GM12878 (cell line): ENCODE data around the gene RAB15. TPM values are rescaled to one million over a fixed set of nuclear protein-coding genes. Genes with fewer than 3 reads are reported as not detected.

Experiments used
- ATAC-seq: fragments of 200-7000 bp; cut with Tn5 transposase; 3 replicates; pipeline ENCODE4 v1.9.1; 2020; ENCODE audit warnings: mild to moderate bottlenecking, moderate library complexity
- BruUV-seq: library from RNA; stranded (reverse); fragments of 400-500 nt; replicated peaks from 2 replicates; lab custom pipeline; 2021; lab: Mats Ljungman, UMichigan
- CTCF ChIA-PET: fragments of 300-600 bp; sonication (Branson Sonifier 250); formaldehyde crosslinking; extraction: SDS; loops from one replicate; lab custom pipeline; 2021; ENCODE audit warnings: inconsistent platforms; lab: Yijun Ruan, JAX
- POLR2A ChIA-PET: fragments of 350-600 bp; formaldehyde crosslinking; extraction: SDS; loops from one replicate; lab custom pipeline; 2021; ENCODE audit warnings: inconsistent platforms; lab: Charles Lee
- RAD21 ChIA-PET: fragments of 300-600 bp; sonication (Branson Sonifier 250); formaldehyde crosslinking; loops from one replicate; lab custom pipeline; 2023; ENCODE audit warnings: antibody characterized with exemption; ENCODE audit not compliant: unreplicated experiment; lab: Charles Lee
- SMC1A ChIA-PET: fragments of 300-600 bp; sonication (Branson Sonifier 250); formaldehyde crosslinking; loops from one replicate; lab custom pipeline; 2023; ENCODE audit not compliant: unreplicated experiment, uncharacterized antibody; lab: Charles Lee
- DNase-seq: peaks from one replicate; pipeline ENCODE4 v3.0.0-alpha.2; 2011; ENCODE audit warnings: low read depth, low spot score
- FAIRE-seq: peaks from 3 replicates; lab custom pipeline; 2011; peaks lifted over from hg19 to GRCh38; lab: Jason Lieb, UNC
- H2AFZ ChIP-seq: 2 replicates; pipeline ENCODE4 v1.6.0; 2011; ENCODE audit warnings: low read depth, low read length, control low read depth; ENCODE audit not compliant: control insufficient read depth
- H3K27ac ChIP-seq: 2 replicates; pipeline ENCODE4 v1.5.1; 2011; ENCODE audit warnings: control low read depth; ENCODE audit not compliant: control insufficient read depth, insufficient read depth
- H3K27me3 ChIP-seq, 2 experiments: replicated peaks in 1 of 2; 2 replicates each; pipeline versions ENCODE4 v1.6.0 to v1.6.1; 2011; ENCODE audit warnings: low read length in 1 of 2; ENCODE audit not compliant: control insufficient read depth in 2 of 2, insufficient read depth in 2 of 2
- H3K36me3 ChIP-seq, 2 experiments: 2 replicates each; pipeline ENCODE4 v1.5.1; 2011; ENCODE audit warnings: low read length in 1 of 2; ENCODE audit not compliant: control insufficient read depth in 2 of 2, insufficient read depth in 2 of 2
- H3K4me1 ChIP-seq: 2 replicates; pipeline ENCODE4 v1.6.1; 2011; ENCODE audit warnings: mild to moderate bottlenecking, low read length, moderate library complexity, mixed read lengths; ENCODE audit not compliant: control insufficient read depth, insufficient read depth
- H3K4me2 ChIP-seq: 2 replicates; pipeline ENCODE4 v1.6.0; 2011; ENCODE audit warnings: control low read depth; ENCODE audit not compliant: control insufficient read depth, insufficient read depth
- H3K4me3 ChIP-seq: fragments of 200-600 bp; sonication (generic); 2 replicates; pipeline ENCODE4 v1.5.1; 2016
- H3K79me2 ChIP-seq: 2 replicates; pipeline ENCODE4 v1.6.0; 2011; ENCODE audit warnings: low read length; ENCODE audit not compliant: control insufficient read depth, insufficient read depth
- H3K9ac ChIP-seq: 2 replicates; pipeline ENCODE4 v1.8.0; 2011; ENCODE audit warnings: low read length, control low read depth, mixed read lengths; ENCODE audit not compliant: control insufficient read depth, insufficient read depth
- H3K9me3 ChIP-seq: replicated peaks from 3 replicates; pipeline ENCODE4 v1.5.1; 2011; ENCODE audit warnings: mild to moderate bottlenecking, low read length; ENCODE audit not compliant: control insufficient read depth, insufficient read depth
- H4K20me1 ChIP-seq: 2 replicates; pipeline ENCODE4 v1.6.0; 2011; ENCODE audit not compliant: control insufficient read depth, insufficient read depth
- CBFB ChIP-seq: IDR thresholded peaks from 2 replicates; pipeline ENCODE4 v1.6.1; 2016; ENCODE audit warnings: antibody characterized with exemption, low read depth
- CBX5 ChIP-seq: sonication (generic); IDR thresholded peaks from 2 replicates; pipeline ENCODE4 v1.6.1; 2016; ENCODE audit warnings: low read depth, moderate library complexity, mild to moderate bottlenecking, inconsistent platforms
- CHD1 ChIP-seq: IDR thresholded peaks from 2 replicates; pipeline ENCODE4 v1.6.1; 2012; ENCODE audit warnings: low read depth, low read length, improper control_type of control experiment
- CHD4 ChIP-seq: fragments of 200-600 bp; sonication (generic); IDR thresholded peaks from 2 replicates; pipeline ENCODE4 v1.6.1; 2016; ENCODE audit warnings: mild to moderate bottlenecking
- CUX1 ChIP-seq: IDR thresholded peaks from 2 replicates; pipeline ENCODE4 v1.6.1; 2012; ENCODE audit warnings: improper control_type of control experiment, low read depth, low read length; ENCODE audit not compliant: insufficient replicate concordance
- KAT2A ChIP-seq: conservative IDR thresholded peaks from 2 replicates; pipeline ENCODE4 v1.6.1; 2011; ENCODE audit warnings: low read depth, low read length; ENCODE audit not compliant: control insufficient read depth
- MXI1 ChIP-seq: fragments of 150-350 bp; IDR thresholded peaks from 2 replicates; pipeline ENCODE4 v1.6.1; 2011; ENCODE audit warnings: low read depth, mild to moderate bottlenecking, inconsistent platforms, low read length, improper control_type of control experiment
- MYC ChIP-seq: IDR thresholded peaks from 2 replicates; pipeline ENCODE4 v1.6.1; 2011; ENCODE audit warnings: mild to moderate bottlenecking, low read length, moderate library complexity, inconsistent platforms; ENCODE audit not compliant: insufficient read depth, insufficient replicate concordance, insufficient read length, severe bottlenecking
- NKRF ChIP-seq: fragments of 450-650 bp; conservative IDR thresholded peaks from 2 replicates; pipeline ENCODE4 v1.6.1; 2017; ENCODE audit warnings: mild to moderate bottlenecking, moderate library complexity
- PKNOX1 ChIP-seq: fragments of 450-650 bp; IDR thresholded peaks from 2 replicates; pipeline ENCODE4 v1.6.1; 2016; ENCODE audit warnings: mild to moderate bottlenecking
- RFX5 ChIP-seq: IDR thresholded peaks from 2 replicates; pipeline ENCODE4 v1.6.1; 2011; ENCODE audit warnings: low read depth, low read length, improper control_type of control experiment
- SUPT20H ChIP-seq: IDR thresholded peaks from 2 replicates; pipeline ENCODE4 v1.6.1; 2011; ENCODE audit warnings: low read depth, mild to moderate bottlenecking, low read length, moderate library complexity, borderline replicate concordance; ENCODE audit not compliant: control insufficient read depth
- WRNIP1 ChIP-seq: IDR thresholded peaks from 2 replicates; pipeline ENCODE4 v1.6.1; 2011; ENCODE audit warnings: low read depth, low read length, improper control_type of control experiment, borderline replicate concordance
- YBX1 ChIP-seq: fragments of 450-650 bp; IDR thresholded peaks from 2 replicates; pipeline ENCODE4 v1.6.1; 2016; ENCODE audit warnings: antibody characterized with exemption
- ZBED1 ChIP-seq: IDR thresholded peaks from 2 replicates; pipeline ENCODE4 v1.6.1; 2016; ENCODE audit warnings: borderline replicate concordance
- ZSCAN29 ChIP-seq: fragments of 450-650 bp; IDR thresholded peaks from 2 replicates; pipeline ENCODE4 v1.6.1; 2017; ENCODE audit warnings: mild to moderate bottlenecking, moderate library complexity
- WGBS: methylation state at CpG from one replicate; pipeline ENCODE4 v1.1.6; 2016; ENCODE audit warnings: low lambda C conversion rate; ENCODE audit not compliant: insufficient replicate concordance, insufficient coverage; ENCODE audit errors: missing lambda C conversion rate; 5-methylcytosine and 5-hydroxymethylcytosine counted together
- in situ Hi-C: fragments of 300-500 bp; cut with MboI; formaldehyde crosslinking; loops from 9 replicates; pipeline ENCODE4 v1.14.3; 2018; ENCODE audit warnings: mixed read lengths
- intact Hi-C: fragments of 100-400 bp; cut with micrococcal nuclease; formaldehyde crosslinking; loops from one replicate; pipeline ENCODE4 v1.14.2; 2022; ENCODE audit not compliant: unreplicated experiment
- polyA plus RNA-seq, 11 experiments: library from polyadenylated mRNA; depleted of rRNA in 4 of 11; unstranded in 6 of 11; stranded (reverse) in 5 of 11; fragments of >200 nt; fragmentation: Nextera tagmentation in 4 of 11; fragmentation: Illumina TruSeq in 1 of 11; extraction: Ambion mirVana in 4 of 11; extraction: Trizol in 1 of 11; gene quantifications; 1 replicate in 1 of 11; 2 replicates in 10 of 11; pipeline versions ENCODE4 v1.2.1 to v1.2.3, GENCODE V29; 2011 to 2016; ENCODE audit warnings: inconsistent platforms in 2 of 11, missing spikeins in 2 of 11, low read depth in 1 of 11
- total RNA-seq, 4 experiments: library from RNA; depleted of rRNA in 3 of 4; stranded (reverse); fragments of >200 nt in 3 of 4; fragmentation: Illumina TruSeq in 1 of 4; extraction: Trizol in 1 of 4; gene quantifications; 2 replicates each; pipeline versions ENCODE4 v1.2.1 to v1.2.3, GENCODE V29; 2013 to 2021

RAB15 gene
- total and polyA plus RNA-seq, 10 of the 15 experiments (the other 5 are each of a cell fraction or from before 2014, with no cell fraction given), result 0.32 to 3.9 (median 2.1) TPM

GRCh38 chr14:64974563-64974962, 2.4 kb upstream of the RAB15 start (continued):
- no peak for TF ChIP-seq CUX1

GRCh38 chr14:64973826-64974225, 1.7 kb upstream of the RAB15 start:
- Histone ChIP-seq H3K27ac (no peak overlapping the region), H3K4me3 (no peak overlapping the region), H3K36me3 (no peaks in the 10 kb centered on the region), H3K27me3 (peaks cover 2 to 7% of the 10 kb centered on the region in 2 experiments), H2AFZ (no peak overlapping the region), H3K9me3 (no peaks in the 10 kb centered on the region), H3K4me1 (no peaks in the 10 kb centered on the region), H3K79me2 (no peaks in the 10 kb centered on the region), H3K9ac (no peak overlapping the region), H4K20me1 (no peaks in the 10 kb centered on the region), H3K4me2 (no peak overlapping the region)
- RAD21 ChIA-PET, result interaction anchor here (0.9 kb wide), 1 partner anchor 46 kb away, joined by 3 read pairs; no protein-coding TSS in a partner anchor
- FAIRE-seq, result no peak
- 95% methylated on average over 8 of the region's 9 CpGs for WGBS
- no TSS peak for BruUV-seq
- POLR2A ChIA-PET, result no interaction called here
- intact Hi-C loops (no loop called here), in situ Hi-C loops (no loop called here)
- no peak for ATAC-seq
- no peak for DNase-seq
- SMC1A ChIA-PET, result no interaction called here
- CTCF ChIA-PET, result interaction anchor here (0.6 to 1.9 kb wide), 5 partner anchors 11 to 46 kb away, joined by 3 to 7 read pairs (median 4); no protein-coding TSS in a partner anchor
- TF ChIP-seq CBX5, result no peak
- no peak for TF ChIP-seq CHD4
- TF ChIP-seq SUPT20H, result no peak
- TF ChIP-seq RFX5, result no peak
- TF ChIP-seq NKRF, result no peak
- no peak for TF ChIP-seq CBFB
- no peak for TF ChIP-seq CHD1
- TF ChIP-seq KAT2A, result no peak
- TF ChIP-seq MXI1, result no peak
- no peak for TF ChIP-seq YBX1
- TF ChIP-seq WRNIP1, result no peak
- TF ChIP-seq ZBED1, result no peak
- no peak for TF ChIP-seq MYC
- no peak for TF ChIP-seq ZSCAN29
- no peak for TF ChIP-seq PKNOX1
